Umbilical cord (tissue), 2 donors: ENCODE results near the gene TSPAN32. TPM values are rescaled to one million over a fixed set of nuclear protein-coding genes. Genes with fewer than 3 reads are reported as not detected.

Experiments
- DNase-seq: peaks from one replicate; pipeline ENCODE4 v3.0.0-alpha.2; 2015; ENCODE audit warnings: low spot score
- total RNA-seq: library from RNA; depleted of rRNA; stranded (reverse); fragments of >200 nt; gene quantifications from one replicate; pipeline ENCODE4 v1.2.3, GENCODE V29; 2014; ENCODE audit warnings: low replicate concordance; ENCODE audit not compliant: insufficient read depth

The TSPAN32 gene
- total RNA-seq, 1 donor from 2014 or later: 1.7 TPM

DNA sequence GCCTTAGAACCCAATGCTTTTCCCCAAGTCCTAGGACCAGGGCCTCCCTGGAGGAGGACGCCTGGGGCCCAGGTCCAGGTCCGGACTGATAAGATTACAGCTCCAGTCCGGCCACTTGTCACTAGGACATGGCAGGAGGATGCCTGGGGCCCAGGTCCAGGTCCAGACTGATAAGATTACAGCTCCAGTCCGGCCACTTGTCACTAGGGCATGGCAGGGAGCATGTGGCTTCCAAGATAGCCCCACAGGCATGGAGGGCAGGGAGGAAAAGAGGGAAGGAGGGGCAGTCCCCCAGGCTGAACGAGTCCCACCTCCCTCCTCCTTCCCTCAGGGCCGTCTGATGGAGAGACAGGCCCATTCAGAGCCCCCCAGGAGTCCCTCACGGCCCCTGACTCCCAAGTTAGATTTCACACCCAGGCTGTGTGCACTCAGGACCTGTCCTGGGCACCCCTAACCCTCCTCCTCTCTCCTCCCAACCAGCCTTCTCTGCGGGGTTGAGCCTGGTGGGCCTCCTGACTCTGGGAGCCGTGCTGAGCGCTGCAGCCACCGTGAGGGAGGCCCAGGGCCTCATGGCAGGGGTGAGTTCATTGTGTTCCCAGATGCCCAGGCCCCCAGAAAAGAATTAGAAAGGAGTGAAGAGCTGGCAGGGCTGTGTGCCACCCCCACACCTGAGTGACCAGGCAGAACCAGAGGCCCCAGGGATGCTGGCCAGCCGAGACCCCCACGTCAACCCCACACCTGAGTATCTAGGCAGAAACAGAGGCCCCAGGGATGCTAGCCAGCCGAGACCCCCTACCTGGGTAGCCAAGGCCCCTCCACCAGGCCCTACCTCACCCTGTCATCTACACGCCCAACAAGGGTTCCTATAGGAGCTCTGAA is 2.1 kb downstream of the TSPAN32 start:
- no peak for DNase-seq

GRCh38 chr11:2304506-2305139 is 2.8 kb downstream of the TSPAN32 start:
- peak; percentile 68 for DNase-seq

GRCh38 chr11:2305140-2305778 is 3.4 kb downstream of the TSPAN32 start:
- DNase-seq: peak; percentile 73

GRCh38 chr11:2305788-2306451 is 4.1 kb downstream of the TSPAN32 start:
- DNase-seq: peak; percentile 93

GRCh38 chr11:2306452-2306823 is 4.6 kb downstream of the TSPAN32 start:
- peak; percentile 97 for DNase-seq

- peak; percentile 91 for DNase-seq
These were observed 5.2 kb downstream of the TSPAN32 start for GRCh38 chr11:2306877-2307500.

DNA sequence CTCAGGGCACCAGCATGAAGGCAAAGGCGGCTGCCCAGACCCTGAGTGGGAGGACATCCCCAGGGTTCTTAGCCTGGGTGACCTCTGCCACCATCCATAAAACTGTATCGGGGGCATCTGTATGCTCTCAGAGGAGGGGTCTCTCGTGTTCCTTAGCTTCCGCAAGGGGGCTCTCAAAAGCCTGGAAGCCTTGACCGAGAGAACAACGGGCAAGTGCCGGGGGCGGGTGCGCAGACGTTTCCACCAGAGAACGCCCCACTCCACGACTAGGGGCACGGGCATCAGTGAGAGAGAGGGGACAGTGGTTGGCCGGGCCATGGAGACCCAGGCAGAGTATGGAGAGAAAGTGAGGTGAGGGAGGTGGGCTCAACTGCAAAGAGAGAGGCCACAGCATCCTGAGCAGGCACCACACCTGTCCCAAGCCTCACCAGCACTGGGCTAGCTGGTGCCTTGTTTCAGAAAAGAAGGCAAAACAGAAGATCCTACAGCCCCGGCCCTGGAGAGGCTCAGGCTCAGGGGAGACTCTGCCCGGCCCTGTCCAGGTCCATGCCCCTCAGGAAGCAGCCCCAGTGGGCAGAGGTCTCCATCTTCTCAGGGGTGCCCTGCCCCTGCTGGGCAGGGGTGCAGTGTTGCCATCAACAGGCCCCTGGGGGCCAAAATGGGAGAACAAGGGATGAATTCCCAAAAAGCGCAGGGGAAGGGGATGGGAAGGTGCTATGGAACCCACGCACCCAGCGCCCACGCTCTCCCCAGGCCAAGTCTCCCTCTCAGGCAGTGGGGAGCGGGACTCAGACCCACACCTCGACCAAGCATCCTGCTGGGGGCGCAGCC is 5.9 kb downstream of the TSPAN32 start:
- no peak for DNase-seq

- no peak for DNase-seq
These were observed 6.9 kb downstream of the TSPAN32 start for GRCh38 chr11:2308713-2309112.

- no peak for DNase-seq
These were observed 7.6 kb downstream of the TSPAN32 start for GRCh38 chr11:2309251-2310072.

DNA sequence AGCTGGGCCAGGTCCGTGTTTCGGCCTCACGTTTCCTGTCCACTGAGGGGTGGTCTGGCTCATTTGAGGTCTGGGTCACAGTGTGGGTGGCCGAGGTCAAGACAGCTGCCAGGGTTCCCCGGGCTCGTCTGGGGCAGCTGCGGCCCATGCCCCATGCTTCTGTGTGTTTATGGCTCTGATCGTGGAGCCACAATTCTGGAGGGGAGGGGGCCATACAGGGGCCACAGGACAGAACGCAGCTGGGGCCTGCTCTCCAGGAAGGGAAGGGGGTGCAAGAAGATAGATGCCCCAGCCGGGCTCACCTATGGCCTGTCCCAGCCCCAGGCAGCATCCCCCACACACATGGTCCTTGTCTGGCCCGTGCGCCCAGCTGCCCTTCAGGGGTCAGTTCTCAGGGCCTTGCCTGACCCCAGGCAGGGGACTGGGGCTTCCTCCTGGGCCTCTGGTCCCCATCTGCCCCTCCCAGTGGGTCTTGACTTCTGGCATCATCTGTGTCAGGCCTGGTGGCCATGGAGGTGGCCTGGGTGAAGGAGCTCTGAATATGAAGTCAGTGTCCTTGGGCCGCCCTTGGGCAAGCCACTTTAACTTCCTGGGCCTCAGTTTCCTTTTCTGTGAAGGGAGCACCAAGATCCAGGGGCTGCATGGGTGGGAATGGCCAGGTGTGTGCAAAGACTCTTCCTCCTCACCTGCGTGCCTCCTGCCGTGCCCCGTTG is 8.4 kb downstream of the TSPAN32 start:
- no peak for DNase-seq

DNA sequence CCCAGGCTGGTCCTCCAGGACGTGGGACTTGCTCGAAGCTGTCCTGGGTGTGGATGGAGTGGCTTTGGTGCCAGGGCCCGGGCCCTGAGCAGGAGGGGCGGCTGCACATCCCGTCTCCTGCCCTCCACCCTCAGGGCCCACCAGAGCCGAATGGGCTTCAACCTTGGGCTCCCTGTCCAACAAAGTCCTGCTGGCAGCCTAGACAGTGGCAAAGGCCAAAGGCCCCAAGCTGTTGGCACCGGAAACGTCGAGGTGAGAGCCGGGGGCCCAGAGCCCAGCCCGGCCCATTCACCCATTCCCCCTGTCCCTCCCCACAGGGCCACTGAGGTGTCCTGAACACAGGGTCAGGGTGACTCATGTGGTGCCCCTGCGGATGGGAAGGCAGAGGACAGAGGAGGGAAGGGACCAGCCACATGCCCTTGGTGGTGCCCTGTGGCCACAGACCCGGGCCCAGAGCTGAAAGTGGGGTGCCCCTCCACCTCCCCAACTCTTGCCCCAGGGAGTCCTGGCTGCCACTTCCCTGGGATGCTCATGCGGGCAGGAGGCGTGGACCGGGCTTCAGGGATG is 9.1 kb downstream of the TSPAN32 start:
- no peak for DNase-seq

DNA sequence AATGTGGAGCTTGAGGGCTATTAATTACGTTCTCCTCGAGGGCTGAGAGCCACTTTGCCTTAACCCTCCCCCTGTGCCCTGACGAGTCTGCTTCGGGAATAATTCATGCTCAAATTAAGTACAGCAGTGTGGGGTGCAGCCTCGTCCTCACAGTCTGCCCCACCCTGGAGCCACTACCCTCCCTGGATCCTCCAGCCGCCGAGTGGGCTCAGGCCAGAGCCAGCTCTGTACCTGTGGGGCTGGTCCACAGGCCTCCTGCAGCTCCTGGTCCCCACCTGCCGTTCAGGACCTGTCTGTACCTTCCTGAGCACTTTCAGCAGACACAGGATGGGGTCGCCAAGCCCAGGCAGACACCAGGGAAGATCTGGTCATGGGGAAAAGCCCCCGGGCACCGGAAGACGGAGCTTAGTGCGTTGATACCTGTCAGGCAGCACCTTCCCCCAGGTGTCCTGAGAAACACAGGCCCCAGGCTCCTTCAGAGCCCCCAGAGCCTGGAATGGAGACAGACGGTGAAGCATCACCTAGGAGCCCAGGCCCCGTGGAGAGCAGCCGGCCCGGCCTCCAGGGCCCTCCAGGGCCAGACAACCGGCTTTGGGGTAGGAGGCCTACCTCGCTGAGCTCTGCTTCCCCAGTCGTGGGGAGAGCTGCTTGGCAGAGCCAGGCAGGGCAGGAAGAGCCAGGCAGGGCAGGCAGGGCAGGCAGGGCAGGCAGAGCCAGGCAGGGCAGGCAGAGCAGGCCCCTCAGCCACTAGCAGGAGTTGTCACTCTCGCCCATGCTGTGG is 9.7 kb downstream of the TSPAN32 start:
- no peak for DNase-seq

DNA sequence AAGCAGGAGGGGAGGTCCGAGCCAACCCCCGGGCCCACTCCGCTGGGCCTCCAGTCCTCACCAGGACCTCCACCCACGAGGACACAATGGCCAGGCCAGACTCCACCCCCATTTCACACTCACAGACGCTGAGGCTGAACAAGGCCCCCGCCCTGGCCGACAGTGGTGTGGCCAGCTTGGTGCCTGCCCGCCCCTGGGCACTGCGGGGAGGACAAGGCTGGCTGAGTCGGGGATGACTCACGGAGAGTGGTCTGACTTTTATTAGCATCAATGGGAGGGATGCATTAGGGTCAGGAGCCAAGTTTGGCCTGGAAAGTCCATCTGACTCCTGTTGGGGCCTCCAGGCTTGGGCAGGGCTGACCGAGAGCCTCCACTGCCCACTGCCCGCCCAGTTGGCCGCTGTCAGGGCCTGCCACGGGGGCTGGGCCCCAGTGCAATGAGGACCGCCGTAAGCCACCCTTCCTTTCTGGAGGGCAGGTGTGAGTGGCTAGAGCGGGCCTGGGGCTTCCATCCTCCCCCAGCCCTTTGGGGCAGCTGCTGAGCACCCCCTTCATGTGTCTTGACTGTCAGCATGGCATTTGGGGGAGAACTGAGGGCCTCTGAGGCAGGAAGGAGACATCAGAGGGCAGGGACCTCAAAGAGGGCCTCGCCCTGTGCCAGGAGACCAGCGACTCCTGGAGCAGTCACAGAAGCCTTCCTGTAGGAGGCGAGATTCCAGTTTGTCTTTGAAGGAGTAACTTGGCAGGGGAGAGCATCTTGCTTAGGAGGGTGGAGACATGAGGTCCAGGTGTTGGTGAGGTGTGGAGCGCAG is 10.6 kb downstream of the TSPAN32 start:
- DNase-seq: peak; percentile 71

- no peak for DNase-seq
These were observed 11.5 kb downstream of the TSPAN32 start for GRCh38 chr11:2313051-2313951.

DNA sequence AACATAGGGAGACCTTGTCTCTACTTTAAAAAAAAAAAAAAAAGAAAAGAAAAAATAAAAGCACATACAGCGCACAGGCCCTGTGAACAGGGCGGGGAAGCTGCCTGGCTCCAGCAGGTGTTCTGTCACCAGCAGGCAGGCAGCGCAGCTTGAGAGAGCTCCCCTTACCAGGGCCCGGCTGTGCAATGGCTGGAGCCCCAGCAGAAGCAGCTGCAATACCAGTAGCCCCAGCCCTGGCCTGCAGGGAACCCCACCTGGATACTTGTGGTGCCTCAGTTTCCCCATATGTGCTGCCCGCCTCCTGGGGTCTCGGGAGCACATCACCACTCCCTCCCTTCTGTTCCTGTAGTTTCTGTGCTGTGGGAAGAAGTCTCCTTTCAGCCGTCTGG is 12.3 kb downstream of the TSPAN32 start:
- no peak for DNase-seq
